ENCODE results near the gene DBET. TPM values are rescaled to one million over a fixed set of nuclear protein-coding genes. Genes with fewer than 3 reads are reported as not detected.
"Not testable (repeated sequence)": the region's sequence is repeated elsewhere in the genome, so short reads cannot be mapped to it uniquely, and the experiment has no call there.

Gene DBET
- total and polyA plus RNA-seq, 2 of the 4 experiments (the other 2 are of a cell fraction): not detected

DNA sequence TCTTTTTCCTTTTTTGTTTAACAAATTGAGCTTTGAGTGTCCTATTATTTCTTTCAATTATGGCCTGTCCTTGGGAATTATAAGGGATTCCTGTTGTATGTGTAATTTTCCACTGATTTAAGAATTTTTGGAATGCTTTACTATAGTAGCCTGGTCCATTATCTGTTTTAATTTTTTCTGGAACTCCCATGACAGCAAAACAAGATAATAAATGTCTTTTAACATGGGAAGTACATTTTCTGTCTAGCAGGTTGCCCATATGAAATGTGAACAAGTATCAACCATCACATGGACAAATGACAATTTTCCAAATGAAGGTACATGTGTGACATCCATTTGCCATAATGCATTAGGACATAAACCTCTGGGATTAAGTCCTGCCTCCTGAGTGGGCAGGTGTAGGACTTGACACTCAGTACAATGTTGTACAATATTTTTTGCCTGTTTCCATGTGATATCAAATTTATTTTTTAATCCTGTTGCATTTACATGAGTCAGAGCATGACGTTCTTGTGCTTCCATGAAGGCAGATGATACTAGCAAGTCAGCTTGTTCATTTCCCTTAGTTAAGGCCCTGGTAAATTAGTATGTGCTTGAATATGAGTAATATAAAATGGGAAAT lies 45.2 kb downstream of the DBET start:
- ATAC-seq (ENCODE audit: low read depth); H3K27me3 ChIP-seq (ENCODE audit: control insufficient read depth, insufficient read depth, low read length); in situ Hi-C loops (cut with MboI; ENCODE audit: low sequenced_read_pairs); H2BK15ac ChIP-seq (ENCODE audit: low read depth, low read length); H3K4ac ChIP-seq (ENCODE audit: low read depth, low read length); H2AK5ac ChIP-seq (ENCODE audit: low read depth, low read length); H2AFZ ChIP-seq (replicated peaks; ENCODE audit: low read length, poor library complexity); H4K20me1 ChIP-seq (ENCODE audit: insufficient read depth, low read length); H3K4me3 ChIP-seq (ENCODE audit: insufficient read depth, low read depth, low read length); H3K56ac ChIP-seq (ENCODE audit: extremely low read depth, insufficient read depth, low read length); H3K4me1 ChIP-seq (ENCODE audit: control insufficient read depth, insufficient read depth, low read length); H4K5ac ChIP-seq (ENCODE audit: low read depth, low read length); BruUV-seq (replicated peaks); H3K18ac ChIP-seq (ENCODE audit: low read depth, low read length); POLR2A ChIA-PET (ENCODE audit: unreplicated experiment); H3K4me2 ChIP-seq (ENCODE audit: low read depth, low read length); H2BK120ac ChIP-seq (ENCODE audit: low read depth, low read length); H3K79me1 ChIP-seq (ENCODE audit: low read depth in 1 of 2, low read length in 2 of 2); CTCF ChIA-PET; H3K14ac ChIP-seq (replicated peaks; ENCODE audit: low read depth, low read length); H2BK20ac ChIP-seq (ENCODE audit: low read depth, low read length); dilution Hi-C loops (cut with HindIII; ENCODE audit: low sequenced_read_pairs, unreplicated experiment); H3K27ac ChIP-seq (ENCODE audit: insufficient read depth, low read length); H3K36me3 ChIP-seq (ENCODE audit: control insufficient read depth, insufficient read depth, low read length); H3K23ac ChIP-seq (ENCODE audit: low read depth, low read length); intact Hi-C loops (cut with micrococcal nuclease); H2BK5ac ChIP-seq (ENCODE audit: low read depth, low read length, poor library complexity, severe bottlenecking); DNase-seq; H2AK9ac ChIP-seq (replicated peaks; ENCODE audit: low read depth, low read length, poor library complexity); H3K9ac ChIP-seq (ENCODE audit: low read depth, low read length); H4K8ac ChIP-seq (ENCODE audit: low read depth in 2 of 2, low read length in 2 of 2); H3K9me1 ChIP-seq (ENCODE audit: insufficient read depth, low read length); H4K91ac ChIP-seq (ENCODE audit: insufficient read depth, low read depth, low read length): not testable (repeated sequence)
- no CpG with 5 or more reads among the region's 1 CpG for WGBS, 2 experiments (ENCODE audit: extremely low coverage in 2 of 2, insufficient read length in 1 of 2)
- peaks cover 34% of the 10 kb centered on the region for H3K9me3 ChIP-seq (ENCODE audit: control insufficient read depth, insufficient read depth, low read length)

DNA sequence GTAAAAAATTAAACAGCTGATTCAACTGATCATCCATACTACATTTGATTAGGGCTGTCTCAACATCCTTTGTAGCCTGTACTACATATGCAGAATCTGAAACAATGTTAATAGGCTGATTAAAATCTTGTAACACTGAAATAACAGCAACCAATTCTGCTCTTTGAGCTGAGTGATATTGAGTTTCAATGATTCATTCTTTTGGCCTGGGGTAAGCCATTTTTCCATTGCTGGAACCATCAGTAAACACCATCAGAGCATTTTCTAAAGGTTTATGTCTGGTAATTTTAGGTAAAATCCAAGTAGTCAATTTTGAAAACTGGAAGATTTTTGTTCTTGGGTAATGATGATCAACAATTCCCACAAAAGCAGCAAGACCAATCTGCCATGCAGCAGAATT lies 45.7 kb downstream of the DBET start:
- H3K9ac ChIP-seq (ENCODE audit: low read depth, low read length); DNase-seq; H2AFZ ChIP-seq (replicated peaks; ENCODE audit: low read length, poor library complexity); ATAC-seq (ENCODE audit: low read depth); in situ Hi-C loops (cut with MboI; ENCODE audit: low sequenced_read_pairs); CTCF ChIA-PET; H3K36me3 ChIP-seq (ENCODE audit: control insufficient read depth, insufficient read depth, low read length); H3K27ac ChIP-seq (ENCODE audit: insufficient read depth, low read length); POLR2A ChIA-PET (ENCODE audit: unreplicated experiment); H2AK9ac ChIP-seq (replicated peaks; ENCODE audit: low read depth, low read length, poor library complexity); H3K79me1 ChIP-seq (ENCODE audit: low read depth in 1 of 2, low read length in 2 of 2); H4K8ac ChIP-seq (ENCODE audit: low read depth in 2 of 2, low read length in 2 of 2); H3K9me1 ChIP-seq (ENCODE audit: insufficient read depth, low read length); H3K18ac ChIP-seq (ENCODE audit: low read depth, low read length); H3K4me1 ChIP-seq (ENCODE audit: control insufficient read depth, insufficient read depth, low read length); H4K20me1 ChIP-seq (ENCODE audit: insufficient read depth, low read length); H4K5ac ChIP-seq (ENCODE audit: low read depth, low read length); intact Hi-C loops (cut with micrococcal nuclease); BruUV-seq (replicated peaks); H4K91ac ChIP-seq (ENCODE audit: insufficient read depth, low read depth, low read length); H3K4ac ChIP-seq (ENCODE audit: low read depth, low read length); dilution Hi-C loops (cut with HindIII; ENCODE audit: low sequenced_read_pairs, unreplicated experiment); H3K14ac ChIP-seq (replicated peaks; ENCODE audit: low read depth, low read length); H3K23ac ChIP-seq (ENCODE audit: low read depth, low read length); H3K27me3 ChIP-seq (ENCODE audit: control insufficient read depth, insufficient read depth, low read length); H2BK5ac ChIP-seq (ENCODE audit: low read depth, low read length, poor library complexity, severe bottlenecking); H3K4me3 ChIP-seq (ENCODE audit: insufficient read depth, low read depth, low read length); H2BK120ac ChIP-seq (ENCODE audit: low read depth, low read length); H2AK5ac ChIP-seq (ENCODE audit: low read depth, low read length); H2BK20ac ChIP-seq (ENCODE audit: low read depth, low read length); H2BK15ac ChIP-seq (ENCODE audit: low read depth, low read length); H3K4me2 ChIP-seq (ENCODE audit: low read depth, low read length); H3K56ac ChIP-seq (ENCODE audit: extremely low read depth, insufficient read depth, low read length): not testable (repeated sequence)
- H3K9me3 ChIP-seq (ENCODE audit: control insufficient read depth, insufficient read depth, low read length): peaks cover 34% of the 10 kb centered on the region
